Measurements from ENCODE around the gene SSR4. TPM values are rescaled to one million over a fixed set of nuclear protein-coding genes. Genes with fewer than 3 reads are reported as not detected.
A peak's percentile ranks its signal among the peaks of the same experiment; 100 is the strongest.

Gene SSR4
- total and polyA plus RNA-seq, 2 of the 13 experiments (the other 11 are each of a cell fraction or from before 2014, with no cell fraction given) = 214 to 288 TPM

GRCh38 chrX:153814591-153815315 lies 20.3 kb downstream of the SSR4 start:
- WGBS (ENCODE audit: low lambda C conversion rate) = 42% methylated on average over 11 of the region's 19 CpGs
- H4K20me1 ChIP-seq (ENCODE audit: insufficient read depth, low read length) = no peaks in the 10 kb centered on the region
- no TSS peak for BruUV-seq (replicated peaks)
- TF ChIP-seq DMTF1 (CRISPR knock-in tag; IDR thresholded peaks at IDR 0.05) (no peak), ZBTB33 (CRISPR knock-in tag; IDR thresholded peaks at IDR 0.05) (peak; percentile 52)
- 0 out of 2 replicates have a peak, but pooled peaks cover 6% of the 10 kb centered on the region for H3K4me1 ChIP-seq (ENCODE audit: insufficient read depth, low read length)
- no peak overlapping the region for H3K27ac ChIP-seq (ENCODE audit: extremely low read length, insufficient read depth, low read length)
- FAIRE-seq (no peak), DNase-seq (ENCODE audit: low spot score) (no peak), ATAC-seq (no peak)
- intact Hi-C loops (cut with micrococcal nuclease; ENCODE audit: unreplicated experiment) (no loop called here), in situ Hi-C loops (cut with HindIII; ENCODE audit: extremely low pct_ligation_motif_present, low pct_unique_long_range_greater_than_20kb) (no loop called here)
- no peak overlapping the region for H2AFZ ChIP-seq (ENCODE audit: low read length)
- no peaks in the 10 kb centered on the region for H3K36me3 ChIP-seq (replicated peaks in 1 of 2; ENCODE audit: control insufficient read depth in 1 of 2, insufficient read depth in 2 of 2, low read length in 2 of 2)
- ChIA-PET CTCF (ENCODE audit: low intra/inter-chr PET ratio, low total read pairs) (no interaction called here), POLR2A (no interaction called here)
- no peaks in the 10 kb centered on the region for H3K79me2 ChIP-seq (ENCODE audit: insufficient read depth, low read length)
- H3K27me3 ChIP-seq (ENCODE audit: control insufficient read depth in 1 of 2, insufficient read depth in 2 of 2, low read length in 2 of 2) = peaks cover 3 to 26% of the 10 kb centered on the region in 2 experiments; a peak in 3 of 5 replicates
- H3K9me3 ChIP-seq (ENCODE audit: low read length) = no peaks in the 10 kb centered on the region
- no peak overlapping the region for H3K4me2 ChIP-seq (ENCODE audit: low read depth, low read length)
- H3K9ac ChIP-seq (ENCODE audit: insufficient read depth, low read depth, low read length) = no peak overlapping the region
- H3K4me3 ChIP-seq (replicated peaks in 1 of 3; ENCODE audit: insufficient read depth in 1 of 3, low read depth in 2 of 3, low read length in 3 of 3) = no peak overlapping the region
